GM18867 (cell line): Measurements from ENCODE around the gene WNT2.
A peak's percentile ranks its signal among the peaks of the same experiment; 100 is the strongest.

Experiments
- ATAC-seq: cut with Tn5 transposase; IDR thresholded peaks from one replicate; pipeline ENCODE4 v1.9.1; 2021; ENCODE audit warnings: mild to moderate bottlenecking, moderate library complexity; ENCODE audit not compliant: unreplicated experiment

Gene WNT2

GRCh38 chr7:117322741-117323304 lies at the start of gene WNT2:
Gene WNT2, minus strand, starts transcription at chr7:117323058. Its CDS starts 69 bp downstream, at chr7:117322989.
- no peak for ATAC-seq

DNA sequence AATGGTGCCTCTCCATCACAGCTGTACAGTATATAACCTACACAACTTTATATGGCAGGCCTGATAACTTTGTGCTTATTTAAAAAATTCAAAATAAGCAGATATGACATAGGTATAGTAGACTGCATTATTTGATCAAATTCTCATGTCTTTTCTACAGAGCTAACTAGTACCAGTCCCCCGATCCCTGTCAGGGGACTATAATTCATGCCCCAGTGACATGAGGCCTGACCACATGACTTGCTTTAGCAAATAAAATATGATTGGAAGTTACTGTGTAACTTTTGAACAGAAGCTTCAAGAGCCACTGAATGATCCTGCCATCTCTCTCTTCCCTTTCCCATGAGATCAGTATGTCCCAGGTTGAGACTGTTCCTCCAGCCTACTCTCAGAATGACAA lies 49.2 kb upstream of the WNT2 start:
- ATAC-seq = no peak

DNA sequence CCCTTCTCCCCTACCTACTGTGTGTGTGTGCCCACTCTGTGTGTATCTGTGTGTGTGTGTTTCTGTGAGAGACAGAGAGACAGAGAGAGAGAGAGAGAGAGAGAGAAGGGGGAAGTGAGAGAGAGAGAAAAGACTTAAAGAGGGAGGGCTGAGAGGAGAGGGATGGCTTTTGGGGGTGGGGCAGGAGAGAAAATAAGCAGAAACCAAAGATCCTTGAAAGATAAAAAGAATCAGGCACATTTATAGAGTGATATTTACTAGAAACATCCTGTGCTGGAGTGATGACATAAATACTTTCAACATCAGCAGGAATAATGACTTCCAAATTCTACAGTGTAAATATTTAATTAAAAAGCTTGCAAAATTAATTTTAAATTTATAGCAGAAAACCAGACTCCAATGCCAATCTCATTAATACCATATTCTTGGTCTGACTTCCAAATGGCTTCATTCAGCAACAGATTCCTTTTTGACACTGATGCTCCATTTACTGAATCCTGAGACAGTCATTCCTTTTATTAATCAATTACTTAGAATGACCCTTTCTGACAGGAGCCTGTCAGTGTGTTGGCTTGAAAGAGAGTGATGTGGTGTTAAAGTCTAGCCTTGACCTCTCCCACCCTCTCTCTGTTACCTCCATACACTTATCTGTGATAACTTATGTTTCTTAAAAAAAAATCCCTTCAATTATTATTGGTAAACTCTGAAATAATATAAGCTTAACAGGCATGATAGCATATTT lies 41.7 kb upstream of the WNT2 start:
- ATAC-seq = peak; percentile 55

- ATAC-seq = peak; percentile 74
Observed at GRCh38 chr7:117362294-117362888, 39.5 kb upstream of the WNT2 start.

- no peak for ATAC-seq
Observed at GRCh38 chr7:117350027-117350426, 27.2 kb upstream of the WNT2 start.

DNA sequence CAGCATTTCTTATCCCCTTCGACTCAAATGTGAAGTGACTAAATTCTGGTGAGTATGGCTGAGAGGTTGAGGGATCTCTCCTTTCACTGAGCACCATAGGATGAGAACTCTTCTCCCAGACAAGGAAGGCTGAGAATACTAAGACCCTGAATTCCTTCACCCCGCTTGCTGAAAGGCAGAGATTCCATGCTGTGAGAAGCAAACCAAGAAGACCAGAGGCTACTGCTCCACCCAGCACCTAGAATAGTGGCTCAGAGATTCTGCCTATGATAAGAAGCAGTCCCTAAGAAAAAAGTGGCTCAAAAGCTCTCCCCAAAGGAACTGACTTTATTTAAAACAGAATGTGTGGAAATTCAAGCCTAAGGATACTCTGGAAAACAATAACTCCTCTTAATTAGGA lies 26.7 kb upstream of the WNT2 start:
- no peak for ATAC-seq

GRCh38 chr7:117347962-117348672 lies 25.3 kb upstream of the WNT2 start:
- ATAC-seq = peak; percentile 97

GRCh38 chr7:117347480-117347879 lies 24.6 kb upstream of the WNT2 start:
- peak; percentile 36 for ATAC-seq

DNA sequence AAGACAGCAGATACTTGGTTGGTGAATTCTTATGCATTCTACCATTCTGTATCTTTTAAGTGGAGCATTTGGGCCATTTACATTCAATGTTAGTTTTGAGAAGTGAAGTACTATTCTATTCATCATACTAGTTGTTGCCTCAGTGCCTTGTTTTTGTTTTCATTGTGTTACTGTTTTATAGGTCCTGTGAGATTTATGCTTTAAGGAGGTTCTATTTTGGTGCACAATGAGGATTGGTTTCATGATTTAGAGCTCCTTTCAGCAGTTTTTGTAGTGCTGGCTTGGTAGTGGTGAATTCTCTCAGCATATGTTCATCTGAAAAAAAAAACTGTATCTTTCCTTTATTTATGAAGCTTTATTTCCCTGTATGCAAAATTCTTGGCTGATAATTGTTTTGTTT lies 23.3 kb upstream of the WNT2 start:
- no peak for ATAC-seq

- ATAC-seq = no peak
Observed at GRCh38 chr7:117338020-117338419, 15.2 kb upstream of the WNT2 start.

- no peak for ATAC-seq
Observed at GRCh38 chr7:117333168-117333567, 10.3 kb upstream of the WNT2 start.

DNA sequence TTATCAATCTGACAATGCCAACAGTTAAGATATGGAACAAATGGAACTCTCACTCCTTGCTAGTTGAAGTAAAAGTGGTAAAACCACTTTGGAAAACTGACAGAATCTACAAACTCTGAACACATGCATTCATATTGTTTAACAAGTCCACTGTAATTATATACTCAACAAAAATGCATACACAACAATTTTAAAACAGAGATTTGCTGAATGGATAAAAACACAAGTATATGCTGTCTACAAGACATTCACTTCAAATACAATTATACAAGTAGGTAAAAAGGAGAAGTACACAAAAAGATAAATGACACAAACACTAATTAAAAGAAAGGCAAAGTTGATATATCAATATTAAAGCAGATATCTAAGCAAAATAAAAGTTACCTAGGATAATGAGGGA lies 9.2 kb upstream of the WNT2 start:
- ATAC-seq = no peak

DNA sequence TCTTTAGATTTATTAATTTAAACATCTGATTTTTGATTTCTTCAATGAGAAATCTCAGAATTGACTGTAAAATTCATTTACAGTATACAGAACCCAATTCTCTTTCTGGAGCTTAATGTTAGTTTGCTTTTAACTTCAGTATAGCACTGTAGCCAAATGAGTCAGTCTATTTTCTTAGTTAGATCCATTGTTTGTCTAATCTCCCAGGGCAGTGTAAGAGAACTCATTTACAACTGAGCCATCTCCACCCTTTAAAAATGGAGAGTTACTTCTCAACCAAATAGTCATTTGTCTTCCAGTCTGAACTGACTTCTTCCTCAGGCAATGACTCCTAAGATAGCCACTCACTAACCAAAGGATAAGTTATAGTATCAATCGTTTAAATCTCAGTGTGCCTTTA lies 3.0 kb upstream of the WNT2 start:
- ATAC-seq = no peak

DNA sequence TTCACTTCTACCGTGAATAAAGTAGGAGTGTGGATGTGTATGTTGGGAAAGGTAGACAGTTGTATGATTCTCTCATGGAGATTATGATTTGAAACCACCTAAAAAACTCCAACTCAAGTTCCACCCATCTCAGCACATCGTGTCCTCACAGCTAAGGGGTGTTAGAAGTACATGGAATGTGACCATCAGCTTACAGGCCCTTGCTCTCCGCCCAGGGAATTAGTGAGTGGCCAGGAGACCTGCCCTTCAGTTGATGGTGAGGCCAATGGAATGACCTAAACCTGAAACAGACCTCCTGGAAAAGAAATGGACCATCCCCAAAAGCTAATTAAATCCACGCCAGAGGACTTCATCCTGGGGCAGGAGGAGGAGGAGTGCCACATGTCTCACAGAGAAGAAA lies 2.1 kb upstream of the WNT2 start:
- ATAC-seq = no peak

DNA sequence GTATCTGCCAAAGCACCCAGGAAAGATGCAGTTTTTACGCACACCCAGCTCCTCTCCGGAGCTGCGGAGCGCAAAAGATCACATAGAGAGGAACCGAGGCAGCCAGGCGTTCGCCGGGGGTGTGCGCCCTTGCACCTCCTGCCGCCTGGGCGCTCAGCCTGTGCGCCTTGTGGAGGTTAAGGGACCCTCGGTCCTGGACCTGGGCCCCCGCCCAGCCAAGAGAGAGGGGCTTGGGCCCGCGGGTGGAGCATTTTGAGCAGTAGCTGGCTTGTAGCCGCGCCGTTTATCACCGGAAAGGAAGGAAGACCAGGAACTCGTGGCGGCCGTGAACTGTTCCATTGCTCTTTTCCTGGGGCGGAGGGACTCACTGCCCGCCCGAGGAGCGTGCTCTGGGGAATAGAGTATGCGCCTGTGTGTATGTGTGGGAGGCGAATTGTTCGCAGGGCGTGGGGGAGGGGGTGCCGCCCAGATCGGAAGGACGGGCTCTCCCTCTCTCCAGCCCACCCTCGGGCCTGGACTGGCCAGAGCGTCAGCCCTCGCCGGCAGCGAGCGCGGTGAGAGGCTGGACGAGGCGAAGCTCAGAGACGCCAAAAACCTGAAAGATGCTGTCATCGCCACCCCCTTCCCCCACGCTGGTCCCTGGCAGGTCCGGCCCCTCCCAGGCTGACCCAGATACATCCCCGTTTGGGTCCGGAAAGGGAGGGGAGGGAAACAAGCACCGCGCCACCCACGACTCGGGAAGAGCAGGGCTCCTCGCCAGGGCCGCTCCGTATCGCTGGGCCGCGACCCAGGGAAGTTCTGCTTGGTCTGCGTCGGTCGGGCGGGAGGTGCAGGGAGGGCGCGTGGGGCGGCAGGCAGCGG lies 1.2 kb upstream of the WNT2 start:
- no peak for ATAC-seq

DNA sequence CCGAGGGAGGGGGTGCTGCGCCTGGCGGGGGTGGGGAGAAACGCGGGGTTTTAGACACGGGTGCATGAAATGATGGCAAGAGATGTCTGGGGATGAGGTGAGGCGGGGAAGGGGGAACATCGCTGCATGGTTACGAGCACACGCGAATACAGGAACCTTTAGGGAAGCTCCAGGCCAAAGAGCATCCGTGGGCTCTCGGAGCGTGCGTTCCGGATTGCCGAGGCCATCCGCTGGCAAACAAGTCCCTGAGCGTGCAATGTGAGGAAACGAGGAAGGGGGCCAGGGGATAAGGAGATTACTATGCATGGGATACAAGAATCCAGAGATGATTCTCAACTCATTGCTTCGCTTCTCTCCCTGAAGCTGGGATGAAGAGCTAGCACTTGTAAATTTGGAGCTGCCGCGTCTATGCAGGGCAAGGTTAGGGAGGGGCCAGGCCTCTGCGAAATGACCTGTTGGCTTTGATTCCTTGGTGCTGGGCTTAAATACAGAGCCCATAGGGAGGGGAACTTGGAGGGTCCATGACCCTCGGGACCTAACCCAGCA lies 520 bp upstream of the WNT2 start:
- ATAC-seq = no peak

- no peak for ATAC-seq
Observed at GRCh38 chr7:117320523-117320922, 2.3 kb downstream of the WNT2 start.

DNA sequence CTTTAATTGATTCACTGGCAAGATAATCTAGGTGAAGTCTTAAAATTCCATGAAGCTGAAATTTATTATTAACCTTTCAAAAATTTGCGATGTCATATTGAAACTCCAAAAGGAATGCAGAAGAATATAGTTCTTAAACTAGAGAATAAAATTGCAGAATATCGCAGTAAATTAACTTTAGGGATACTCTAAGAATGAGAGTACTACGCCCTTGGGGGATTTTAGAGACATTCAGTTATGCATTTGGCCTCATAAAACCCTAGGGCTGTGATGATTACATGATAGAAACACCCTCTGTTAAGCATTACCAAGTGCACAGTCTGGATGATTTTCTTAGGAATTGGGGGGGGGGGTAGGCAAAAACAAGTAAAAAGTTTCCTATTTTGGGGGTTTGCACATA lies 3.7 kb downstream of the WNT2 start:
- no peak for ATAC-seq

GRCh38 chr7:117313582-117313981 lies 9.3 kb downstream of the WNT2 start:
- no peak for ATAC-seq
